GM18520 (cell line): ENCODE measurements around the gene VAV2.
A peak's percentile ranks its signal among the peaks of the same experiment; 100 is the strongest.
"Not testable (repeated sequence)": the region's sequence is repeated elsewhere in the genome, so short reads cannot be mapped to it uniquely, and the experiment has no call there.

Experiments
- ATAC-seq: cut with Tn5 transposase; IDR thresholded peaks from one replicate; pipeline ENCODE4 v1.9.1; 2021; ENCODE audit not compliant: unreplicated experiment

Gene VAV2

DNA sequence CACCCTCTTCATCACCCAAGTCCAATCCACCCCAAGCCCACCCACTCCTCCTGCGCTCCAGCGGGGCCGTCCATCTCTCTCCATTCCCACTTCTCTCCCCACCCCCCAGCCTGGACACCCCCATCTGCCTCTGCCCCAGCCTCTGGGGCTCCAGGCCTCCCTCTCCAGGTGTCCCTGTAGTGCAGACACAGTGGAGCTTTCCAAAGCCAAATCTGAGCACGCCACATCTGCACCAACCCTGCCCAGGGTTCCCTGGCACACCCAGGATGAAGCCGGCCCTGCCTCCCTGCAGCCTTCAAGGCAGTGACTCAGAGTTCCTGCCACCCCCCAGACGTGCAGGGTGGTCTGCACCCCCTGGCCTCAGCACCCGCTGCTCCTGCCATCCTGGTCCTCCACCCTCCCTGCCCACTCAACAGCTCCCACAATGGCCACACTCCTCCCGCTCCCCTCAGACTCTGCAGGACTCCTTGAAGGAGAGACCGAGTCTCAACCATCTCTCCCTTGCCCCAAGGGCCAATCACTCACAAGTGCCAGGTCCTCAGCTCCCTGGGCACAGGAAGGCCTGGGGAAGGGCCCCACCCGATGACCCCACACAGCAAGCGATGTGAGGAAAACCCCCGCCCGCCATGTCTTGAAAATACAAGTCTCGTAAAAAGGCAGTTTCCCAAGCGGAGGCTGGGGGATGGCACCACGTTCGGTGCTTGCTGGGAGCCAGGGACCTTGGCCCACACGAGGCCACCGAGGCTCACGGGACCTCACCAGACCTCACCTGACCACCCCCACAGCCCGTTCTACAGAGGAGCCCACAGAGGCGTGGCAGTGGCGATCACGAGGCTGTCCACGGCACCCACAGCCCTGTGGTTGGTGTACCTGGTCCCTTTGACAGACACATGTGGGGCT lies 22.2 kb downstream of the VAV2 start:
- no peak for ATAC-seq

DNA sequence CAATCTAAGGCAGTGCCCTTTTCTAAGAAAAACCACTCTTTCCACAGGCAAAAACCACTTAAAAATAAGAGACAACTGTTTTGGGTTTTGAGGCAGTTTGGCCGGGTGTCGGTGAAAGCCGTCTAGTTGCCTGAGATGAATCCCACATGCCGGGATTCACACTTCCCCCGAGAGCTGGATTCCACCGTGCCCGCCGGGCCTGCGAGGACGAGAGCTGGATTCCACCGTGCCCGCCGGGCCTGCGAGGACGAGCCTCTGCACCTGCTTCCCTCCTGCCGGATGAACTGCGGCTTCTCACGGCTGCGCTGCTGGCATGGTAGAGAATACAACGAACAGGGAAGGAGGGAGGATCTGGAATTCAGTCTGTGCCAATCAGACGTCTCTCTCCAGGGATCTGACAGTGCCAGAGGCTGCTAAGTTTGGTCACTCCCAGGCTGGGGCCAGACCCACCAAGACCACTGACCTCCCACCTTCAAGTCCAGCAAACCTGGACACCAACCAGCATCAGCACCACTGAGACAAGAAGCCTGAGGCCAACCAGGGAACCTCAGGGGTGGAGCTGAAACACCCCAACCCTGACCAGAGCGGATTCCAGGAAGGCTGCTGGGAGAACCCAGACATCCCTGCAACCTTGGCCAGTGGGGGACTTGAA lies 23.0 kb downstream of the VAV2 start:
- no peak for ATAC-seq

DNA sequence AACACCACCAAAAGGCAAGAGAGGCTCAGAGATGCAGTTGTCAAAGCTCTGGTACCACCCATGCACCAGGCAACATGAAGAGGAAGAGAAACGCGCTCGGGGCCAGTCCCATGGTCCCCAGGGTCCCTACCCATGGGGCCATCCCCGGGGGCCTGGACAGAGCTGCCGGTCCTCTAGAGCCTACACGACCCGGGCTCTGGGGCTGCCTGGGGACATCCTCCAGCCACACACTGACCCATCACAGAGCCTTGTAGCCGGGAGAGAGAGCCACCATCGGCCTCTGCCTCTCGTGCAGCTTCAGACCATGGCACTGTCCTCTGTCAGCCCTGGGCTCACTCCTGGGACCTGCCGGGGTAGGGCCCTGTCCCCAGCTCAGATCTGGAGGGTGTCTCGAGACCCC lies 23.7 kb downstream of the VAV2 start:
- no peak for ATAC-seq

DNA sequence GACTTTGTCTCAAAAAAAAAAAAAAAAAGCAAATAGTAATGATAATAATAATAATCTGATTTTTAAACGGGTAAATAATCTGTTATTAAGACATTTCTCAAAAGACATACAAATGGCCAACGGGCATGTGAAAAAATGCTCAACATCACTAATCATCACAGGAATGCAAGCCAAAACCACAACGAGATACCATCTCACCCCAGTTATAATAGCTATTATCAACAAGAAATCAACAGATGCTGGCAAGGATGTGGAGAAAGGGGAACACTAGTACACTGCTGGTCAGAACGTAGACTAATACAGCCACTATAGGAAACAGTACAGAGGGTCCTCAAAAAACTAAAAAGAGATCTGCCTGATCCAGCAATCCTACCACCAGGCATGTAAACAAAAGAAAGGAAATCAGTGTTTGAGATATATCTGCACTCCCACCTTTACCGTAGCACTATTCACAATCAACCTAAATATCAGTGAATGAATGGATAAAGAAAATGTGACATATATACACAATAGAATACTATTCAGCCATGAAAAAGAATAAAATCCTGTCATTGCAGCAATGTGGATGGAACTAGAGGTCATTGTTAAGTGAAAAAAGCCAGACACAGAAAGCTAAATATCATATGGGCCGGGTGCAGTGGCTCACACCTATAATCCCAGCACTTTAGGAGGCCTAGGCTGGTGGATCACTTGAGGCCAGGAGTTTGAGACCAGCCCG lies 24.9 kb downstream of the VAV2 start:
- no peak for ATAC-seq

DNA sequence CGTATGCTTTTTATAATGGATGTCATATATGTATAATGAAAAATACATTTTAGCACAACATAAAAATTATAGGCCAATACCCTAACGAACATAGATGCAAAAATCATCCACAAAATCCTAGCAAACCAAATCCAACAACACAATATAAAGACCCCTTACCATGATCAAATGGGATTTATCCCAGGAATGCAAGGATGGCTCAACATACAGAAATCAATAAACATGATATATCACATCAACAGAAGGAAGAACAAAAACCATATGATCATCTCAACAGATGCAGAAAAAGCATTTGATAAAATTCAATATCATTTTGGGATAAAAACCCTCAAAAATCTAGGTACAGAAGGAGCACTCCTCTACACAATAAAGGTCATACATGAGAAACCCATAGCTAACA lies 27.7 kb downstream of the VAV2 start:
- ATAC-seq, result no peak

DNA sequence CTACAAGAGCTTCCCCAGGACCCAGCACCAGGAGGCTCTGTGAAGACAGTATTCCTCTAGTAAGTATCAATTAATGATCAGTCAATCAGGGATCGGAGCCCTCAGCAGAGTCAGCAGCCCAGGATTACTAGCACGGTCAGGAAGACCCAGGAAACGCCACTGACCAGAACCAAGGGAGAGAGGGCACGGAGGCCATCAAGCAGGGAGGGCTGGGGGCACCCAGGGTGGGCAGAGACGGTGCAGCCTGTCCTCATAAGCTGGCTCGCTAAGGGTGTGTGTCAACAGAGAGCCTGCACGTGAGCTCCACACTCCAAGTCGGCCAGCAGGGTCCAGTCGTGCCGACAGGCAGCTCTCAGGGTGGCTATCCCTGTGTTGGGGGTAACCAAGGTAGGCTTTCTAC lies 29.0 kb downstream of the VAV2 start:
- ATAC-seq, result no peak

DNA sequence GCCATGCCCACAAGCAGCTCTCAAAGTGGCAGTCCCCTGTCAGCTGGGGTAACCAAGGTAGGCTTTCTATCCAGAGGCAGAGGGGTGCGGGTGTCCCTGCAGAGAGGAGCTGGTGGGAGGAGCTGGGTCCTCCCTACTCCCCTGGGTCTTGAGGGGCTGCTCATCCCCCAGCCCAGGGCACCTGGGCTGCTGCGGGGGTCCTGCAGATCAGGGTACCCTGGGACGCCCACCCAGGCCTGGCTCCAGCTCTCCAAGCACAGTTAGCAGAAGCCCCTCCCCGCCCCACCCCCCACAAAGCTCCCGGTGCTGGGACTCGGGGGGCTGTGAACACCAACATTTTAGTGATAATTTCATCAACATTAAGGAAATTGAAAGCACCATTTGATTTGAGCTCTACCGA lies 29.8 kb downstream of the VAV2 start:
- ATAC-seq, result no peak

DNA sequence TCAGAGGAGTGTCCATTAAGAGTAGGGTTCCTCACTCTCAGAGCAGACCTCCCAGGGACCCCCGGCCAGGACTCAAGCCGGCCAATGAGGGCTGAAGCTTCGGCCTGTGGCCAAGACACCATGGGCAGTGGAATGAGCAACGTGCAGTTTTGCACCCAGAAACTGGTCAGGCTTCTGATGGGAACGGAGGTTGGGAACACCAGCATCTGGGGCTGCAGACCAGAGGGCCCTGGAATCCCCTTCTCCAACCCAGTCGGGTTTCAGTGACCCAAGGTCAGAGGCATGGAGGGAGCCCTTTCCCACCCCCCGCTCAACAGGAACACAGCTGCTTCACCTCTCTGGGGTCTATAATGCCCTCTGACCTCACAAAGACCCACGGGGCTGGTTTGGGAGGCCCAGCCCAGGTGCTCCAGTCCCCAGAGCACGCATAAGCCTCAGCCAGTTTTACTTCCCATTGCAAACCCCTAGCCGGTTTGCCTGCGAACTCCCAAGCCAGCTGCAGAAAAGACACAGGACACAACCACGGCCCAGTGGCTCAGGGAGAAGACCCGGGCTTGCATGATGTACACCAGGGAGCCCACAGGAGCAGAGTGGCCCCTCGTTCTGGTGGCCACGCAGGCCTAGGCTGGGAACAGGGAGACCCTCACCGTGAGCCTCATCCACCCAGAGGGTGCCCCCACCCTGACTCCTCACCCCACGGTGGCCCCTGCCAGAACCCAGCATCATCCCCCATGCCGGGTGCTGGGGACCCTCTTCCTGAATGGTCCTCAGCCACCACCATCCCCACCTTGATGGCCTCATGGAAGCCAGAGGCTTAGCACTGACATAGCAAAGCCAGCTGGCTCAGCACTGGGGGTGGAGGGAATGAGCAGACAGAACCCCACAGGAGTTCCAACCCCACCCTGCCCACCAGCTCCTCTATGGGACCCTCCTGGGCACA lies 30.6 kb downstream of the VAV2 start:
- ATAC-seq, result no peak

DNA sequence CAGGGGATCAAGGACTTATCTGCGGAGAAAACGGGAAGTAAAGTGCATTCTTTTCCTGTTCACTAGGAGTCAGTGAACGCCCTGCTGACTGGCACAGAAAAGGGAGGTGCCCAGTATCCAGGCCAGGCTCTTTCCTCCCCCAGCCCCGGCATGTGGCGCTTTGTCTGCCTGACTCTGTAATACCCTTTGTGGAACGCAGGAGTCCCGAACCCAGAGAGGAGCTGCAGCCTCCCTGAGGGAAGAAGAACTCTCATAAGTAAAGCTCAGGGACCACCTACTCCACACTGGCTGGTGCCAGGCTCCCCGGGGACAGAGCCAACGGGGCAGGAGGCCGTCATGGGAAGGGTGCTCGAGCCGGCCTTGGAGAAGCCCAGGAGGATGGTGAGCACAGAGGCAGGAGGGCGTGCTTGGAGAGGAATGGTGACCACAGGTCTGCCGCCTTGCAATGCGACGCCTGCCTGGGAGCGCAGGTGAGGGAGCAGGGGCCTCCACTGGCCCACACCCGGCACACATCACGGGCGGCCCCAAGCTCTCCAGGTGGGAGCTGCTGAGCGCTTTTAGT lies 31.5 kb downstream of the VAV2 start:
- no peak for ATAC-seq

DNA sequence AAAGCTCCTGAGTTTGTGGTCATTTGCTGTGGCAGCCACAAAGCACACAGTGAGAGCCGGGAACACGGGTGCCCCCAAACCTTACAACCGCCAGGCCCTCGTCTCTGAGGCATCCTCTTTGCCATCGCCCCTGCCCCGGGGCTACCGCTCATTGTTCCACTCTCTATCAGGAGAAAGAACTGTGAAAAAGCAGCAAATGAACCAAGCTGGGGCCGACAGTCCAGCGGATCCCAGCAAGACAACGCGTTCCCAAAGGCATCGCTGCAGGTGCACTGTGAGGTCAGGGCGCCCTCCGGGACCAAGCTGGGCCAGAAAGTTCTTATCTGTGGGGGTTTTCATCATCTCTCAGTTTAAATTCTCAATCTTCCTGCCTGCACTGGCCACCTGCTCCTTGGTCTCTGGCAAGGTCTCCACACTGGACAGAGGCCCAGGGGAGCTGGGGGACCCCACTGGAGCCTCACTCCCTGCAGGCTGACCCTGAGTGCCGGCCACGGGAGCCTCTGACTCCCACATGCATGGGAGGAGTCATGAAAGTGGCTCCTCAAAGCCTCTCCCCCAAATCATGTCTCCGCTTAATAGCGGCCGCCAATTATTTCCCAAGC lies 32.1 kb downstream of the VAV2 start:
- no peak for ATAC-seq

DNA sequence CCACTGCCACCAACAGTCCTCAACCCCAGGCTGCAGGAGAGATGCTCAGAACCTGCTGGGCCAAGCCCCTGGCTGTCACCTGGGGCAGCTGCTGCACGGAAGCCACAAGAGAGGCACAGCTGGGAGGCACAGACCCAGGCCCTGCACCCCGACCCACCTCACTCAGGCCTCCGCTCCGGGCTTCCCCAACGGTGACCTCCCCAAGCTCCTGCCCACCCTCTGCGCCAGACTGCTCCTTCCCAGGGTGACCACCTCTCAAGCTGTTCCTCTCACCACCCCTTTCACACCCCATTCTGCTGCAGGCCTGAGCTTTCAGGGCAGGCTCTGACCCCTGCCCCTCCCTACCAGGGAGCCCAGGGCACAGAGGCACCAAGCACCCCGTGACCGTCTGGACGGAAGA lies 33.0 kb downstream of the VAV2 start:
- ATAC-seq, result no peak

DNA sequence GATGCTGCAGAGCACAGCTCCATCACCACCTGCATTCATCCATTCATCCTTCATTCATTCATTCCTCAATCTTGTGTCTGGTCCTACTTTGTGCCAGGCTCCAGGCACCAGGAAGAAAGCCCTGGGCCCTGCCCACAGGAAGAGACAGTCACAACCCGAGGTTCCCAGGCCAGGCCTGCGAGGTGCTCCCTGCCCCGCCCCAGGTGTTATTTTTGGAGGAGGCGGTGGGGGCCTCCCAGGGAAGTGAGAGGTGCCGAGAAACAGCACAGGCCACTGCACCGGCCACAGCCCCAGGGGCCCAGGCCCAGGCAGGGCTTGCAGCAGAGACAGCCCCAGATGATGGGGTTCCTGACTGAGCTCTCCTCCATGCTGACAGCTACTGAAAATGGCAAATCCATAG lies 33.4 kb downstream of the VAV2 start:
- no peak for ATAC-seq

DNA sequence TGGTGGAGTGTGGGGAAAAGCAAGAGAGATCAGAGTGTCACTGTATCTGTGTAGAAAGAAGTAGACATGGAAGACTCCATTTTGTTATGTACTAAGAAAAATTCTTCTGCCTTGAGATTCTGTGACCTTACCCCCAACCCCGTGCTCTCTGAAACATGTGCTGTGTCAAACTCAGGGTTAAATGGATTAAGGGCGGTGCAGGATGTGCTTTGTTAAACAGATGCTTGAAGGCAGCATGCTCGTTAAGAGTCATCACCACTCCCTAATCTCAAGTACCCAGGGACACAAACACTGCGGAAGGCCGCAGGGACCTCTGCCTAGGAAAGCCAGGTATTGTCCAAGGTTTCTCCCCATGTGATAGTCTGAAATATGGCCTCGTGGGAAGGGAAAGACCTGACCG lies 34.4 kb downstream of the VAV2 start:
- not testable (repeated sequence) for ATAC-seq

DNA sequence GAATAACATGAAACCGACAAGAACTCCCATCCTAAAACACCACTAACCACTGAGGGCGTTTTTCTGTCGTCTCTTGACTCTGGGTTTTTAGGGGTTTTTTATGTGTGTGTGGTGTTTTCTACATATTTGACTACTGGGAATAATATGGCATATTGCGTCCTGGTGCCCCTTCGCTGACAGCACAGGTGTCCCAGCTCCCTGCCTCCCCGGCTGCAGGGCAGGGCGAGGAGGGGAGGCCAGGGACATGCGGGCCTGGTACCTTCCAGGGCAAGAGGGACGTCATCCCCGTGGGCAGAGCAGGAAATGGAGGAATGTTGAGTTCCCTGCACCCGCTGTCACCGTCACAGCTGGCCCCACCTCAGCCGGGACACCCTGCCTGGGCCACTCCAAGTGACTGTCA lies 34.8 kb downstream of the VAV2 start:
- ATAC-seq, result no peak

DNA sequence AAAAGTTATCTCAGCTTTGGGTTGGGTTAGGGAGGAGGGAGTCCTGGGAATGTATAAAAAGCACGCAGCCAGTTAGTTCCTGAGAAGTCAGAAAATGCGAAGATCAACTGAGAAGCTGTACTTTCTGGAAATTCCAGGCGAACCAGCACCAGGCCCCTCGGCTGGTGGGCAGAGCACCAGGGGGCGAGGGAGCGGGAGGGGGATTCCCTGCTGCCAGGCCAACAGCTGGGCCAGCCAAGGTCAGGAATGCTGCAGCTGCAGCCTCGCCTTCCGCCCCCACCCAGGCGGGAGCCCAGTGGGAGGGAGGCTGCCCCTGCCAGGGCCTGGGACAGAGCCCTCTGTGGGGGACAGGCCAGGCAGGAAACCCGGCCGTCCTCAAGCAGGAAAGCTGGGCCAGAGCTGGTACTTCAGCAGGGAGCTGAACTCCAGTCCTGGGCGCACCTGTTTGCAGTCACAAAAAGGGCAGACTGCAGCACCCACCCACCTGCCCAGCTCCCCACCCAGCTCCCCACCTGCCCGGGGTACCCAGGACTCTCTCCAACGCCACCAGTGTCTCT lies 35.5 kb downstream of the VAV2 start:
- no peak for ATAC-seq

DNA sequence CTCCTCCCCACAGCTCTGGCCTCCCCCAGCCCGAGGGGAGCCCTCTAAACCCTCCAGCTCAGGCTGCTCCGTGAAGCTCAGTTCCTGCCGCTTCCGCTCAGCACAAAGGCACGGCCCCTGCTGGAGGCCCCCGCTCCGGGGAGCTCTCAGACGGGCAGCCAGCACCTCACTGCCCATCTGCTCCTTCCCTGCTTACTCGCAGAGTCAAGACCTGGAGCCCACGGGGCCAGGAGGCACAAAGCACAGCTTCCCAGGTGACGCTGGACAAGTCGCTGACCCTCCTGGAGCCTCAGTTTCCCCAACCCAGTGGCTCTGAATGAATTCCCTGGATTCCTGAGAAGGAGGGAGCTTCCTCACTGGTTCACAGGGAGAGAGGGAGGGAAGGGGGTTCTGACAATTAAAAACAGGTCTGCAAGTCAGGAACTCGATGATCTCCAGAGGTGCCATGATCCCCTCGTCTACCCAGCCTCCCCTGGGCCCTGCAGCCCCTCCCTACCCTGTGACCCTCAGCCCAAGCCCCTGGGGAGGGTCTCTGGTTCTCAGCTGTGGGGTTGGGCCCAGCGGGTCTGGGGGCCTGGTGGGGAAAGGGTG lies 36.2 kb downstream of the VAV2 start:
- ATAC-seq, result no peak

DNA sequence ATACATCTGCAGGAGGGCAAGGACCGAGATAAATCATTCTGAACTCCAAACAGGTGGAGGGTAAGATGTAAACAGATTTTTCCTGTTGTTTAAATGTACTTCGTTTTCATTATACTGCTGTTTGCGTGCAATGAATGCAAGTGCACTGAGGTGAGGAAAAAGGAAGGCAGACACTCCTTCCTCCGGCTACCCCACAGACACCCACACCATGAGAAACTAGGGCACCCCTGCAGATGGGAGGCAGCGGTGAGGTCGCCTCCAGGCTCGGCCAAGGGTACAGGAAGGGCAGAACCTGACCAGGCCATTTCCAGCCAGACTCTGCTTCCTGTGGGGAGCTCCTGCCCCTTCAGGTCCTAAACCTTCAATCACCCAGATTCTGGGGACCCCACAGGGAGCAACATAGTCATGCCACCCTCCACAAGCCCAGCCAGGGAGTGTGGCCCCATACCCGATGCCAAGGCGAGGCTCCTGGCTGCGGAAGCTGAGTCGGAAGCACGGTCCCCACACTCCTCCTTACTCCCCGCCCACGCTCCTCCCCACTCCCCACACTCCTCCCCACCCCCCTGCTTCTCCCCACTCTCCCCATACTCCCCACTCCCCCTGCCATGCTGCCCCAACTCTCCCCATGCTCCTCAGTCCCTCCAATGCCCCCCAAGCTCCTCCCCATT lies 37.1 kb downstream of the VAV2 start:
- no peak for ATAC-seq

DNA sequence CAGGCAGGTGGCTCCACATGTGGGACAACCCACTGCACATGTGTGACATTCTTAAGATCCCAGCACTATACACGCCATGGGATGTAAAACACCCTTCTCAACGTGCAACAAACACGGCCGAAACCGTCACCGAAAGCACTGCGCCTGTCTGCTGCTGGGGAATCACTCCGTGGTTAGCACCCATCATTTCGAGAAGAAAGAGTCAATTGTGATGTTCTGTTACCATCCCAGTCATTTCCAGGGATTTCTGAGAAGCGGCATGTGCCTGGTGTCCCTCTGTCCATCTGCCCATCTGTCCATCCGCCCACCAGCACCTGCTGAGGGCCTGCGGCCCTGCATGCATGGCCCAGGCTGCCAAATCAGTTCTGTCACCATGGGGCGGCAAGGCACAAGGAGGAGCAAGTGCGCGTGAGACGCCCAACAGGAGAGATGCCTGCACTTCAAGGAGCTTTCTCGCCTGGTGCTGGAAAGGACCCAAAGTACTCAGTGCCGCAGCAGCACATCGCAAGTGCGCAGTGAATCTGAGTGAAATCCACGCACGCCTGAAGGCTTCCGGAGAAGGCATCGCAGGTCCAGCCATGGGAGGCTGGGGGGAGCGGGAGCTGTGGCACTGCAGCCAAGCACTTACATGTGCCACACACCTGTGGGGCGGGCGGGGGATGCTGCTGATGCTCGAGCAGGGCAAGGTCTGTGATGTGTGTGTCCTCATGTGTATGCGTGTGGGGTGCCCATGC lies 38.0 kb downstream of the VAV2 start:
- peak; percentile 41 for ATAC-seq
